RWPE2 (cell line): Measurements from ENCODE around the gene TCF25.
"Not testable (repeated sequence)": the region's sequence is repeated elsewhere in the genome, so short reads cannot be mapped to it uniquely, and the experiment has no call there.

Experiments
- ATAC-seq: fragments of 200-7000 bp; cut with Tn5 transposase; 3 replicates; pipeline ENCODE4 v1.9.1; 2021; ENCODE audit warnings: low read depth
- DNase-seq: peaks from one replicate; pipeline ENCODE4 v3.0.0-alpha.2; 2020; ENCODE audit warnings: low spot score
- H3K27ac ChIP-seq: fragments of 450-650 bp; 2 replicates; pipeline ENCODE4 v1.5.1; 2017; ENCODE audit warnings: mild to moderate bottlenecking; ENCODE audit not compliant: poor library complexity, severe bottlenecking
- H3K27me3 ChIP-seq: fragments of 250-450 bp; sonication (Bioruptor Pico); 2 replicates; pipeline ENCODE4 v1.5.1; 2021; ENCODE audit warnings: mild to moderate bottlenecking, moderate library complexity; ENCODE audit not compliant: insufficient read depth, poor library complexity, severe bottlenecking
- H3K36me3 ChIP-seq: fragments of 250-450 bp; sonication (Bioruptor Pico); 2 replicates; pipeline ENCODE4 v1.5.1; 2020; ENCODE audit warnings: low read depth, mild to moderate bottlenecking, moderate library complexity
- H3K4me1 ChIP-seq: fragments of 250-450 bp; sonication (Bioruptor Pico); 2 replicates; pipeline ENCODE4 v1.5.1; 2021; ENCODE audit warnings: mild to moderate bottlenecking, moderate library complexity; ENCODE audit not compliant: insufficient read depth, poor library complexity, severe bottlenecking
- H3K4me3 ChIP-seq: fragments of 250-450 bp; sonication (Bioruptor Pico); 2 replicates; pipeline ENCODE4 v1.5.1; 2021; ENCODE audit warnings: mild to moderate bottlenecking, moderate library complexity; ENCODE audit not compliant: severe bottlenecking
- H3K9me3 ChIP-seq: fragments of 250-450 bp; sonication (Bioruptor Pico); 2 replicates; pipeline ENCODE4 v1.5.1; 2021; ENCODE audit warnings: mild to moderate bottlenecking, moderate library complexity; ENCODE audit not compliant: severe bottlenecking
- CTCF ChIP-seq: fragments of 450-650 bp; IDR thresholded peaks from one replicate; pipeline ENCODE4 v1.5.1; 2017; ENCODE audit warnings: mild to moderate bottlenecking, moderate library complexity; ENCODE audit not compliant: poor library complexity, severe bottlenecking

TCF25 gene

DNA sequence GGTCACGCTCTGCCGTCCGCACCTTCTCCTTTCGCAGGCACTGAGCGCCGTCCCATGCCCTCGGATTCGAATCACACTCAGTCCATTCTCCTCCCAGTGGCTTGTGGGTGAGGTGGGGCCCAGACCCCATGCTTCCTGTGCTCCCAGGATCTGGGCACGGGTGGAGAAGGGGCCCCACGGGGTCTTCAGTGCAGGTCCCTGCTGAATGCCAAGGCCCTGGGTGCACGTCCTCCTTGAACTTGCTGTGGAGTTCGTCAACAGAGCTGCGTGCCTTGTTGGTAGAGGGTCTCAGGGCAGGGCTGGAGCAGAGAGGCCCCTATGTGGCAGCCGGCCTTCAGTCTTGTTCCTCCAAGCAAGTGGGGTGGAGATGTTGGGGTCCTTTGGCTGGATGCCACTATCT, 38.0 kb downstream of the TCF25 start:
- peaks cover 17% of the 10 kb centered on the region for H3K36me3 ChIP-seq
- DNase-seq, result no peak
- ATAC-seq, result no peak

DNA sequence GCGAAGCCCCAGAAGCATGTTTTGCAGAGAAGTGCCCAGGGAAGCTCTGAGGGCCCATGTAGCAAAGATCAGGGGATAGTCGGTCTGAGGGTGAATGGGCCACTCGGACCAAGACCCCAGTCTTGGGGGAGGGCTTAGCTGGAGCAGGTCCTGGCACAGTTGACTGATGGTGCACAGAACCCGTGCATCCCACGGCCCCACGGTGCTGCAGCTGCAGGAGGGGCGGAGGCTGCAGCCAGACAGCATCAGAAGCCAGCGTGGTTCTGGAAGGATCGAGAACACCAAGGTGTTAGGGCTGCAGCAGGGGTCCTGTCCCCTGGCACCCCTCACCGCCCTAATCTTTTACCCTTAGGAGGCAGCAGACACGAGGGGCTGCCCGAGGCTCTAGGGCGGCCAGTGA, 38.8 kb downstream of the TCF25 start:
- Histone ChIP-seq H3K36me3 (peaks cover 10% of the 10 kb centered on the region), H3K9me3 (no peaks in the 10 kb centered on the region), H3K27ac (no peak overlapping the region), H3K27me3 (no peaks in the 10 kb centered on the region), H3K4me1 (peaks cover 6% of the 10 kb centered on the region), H3K4me3 (no peak overlapping the region)
- ATAC-seq, result no peak
- no peak for TF ChIP-seq CTCF
- DNase-seq, result no peak

More for the DNA sequence above, 38.0 kb downstream of the TCF25 start:
- no peak for TF ChIP-seq CTCF
- Histone ChIP-seq H3K4me3 (no peak overlapping the region), H3K27me3 (no peaks in the 10 kb centered on the region), H3K4me1 (peaks cover 3% of the 10 kb centered on the region), H3K9me3 (no peaks in the 10 kb centered on the region), H3K27ac (no peak overlapping the region)

DNA sequence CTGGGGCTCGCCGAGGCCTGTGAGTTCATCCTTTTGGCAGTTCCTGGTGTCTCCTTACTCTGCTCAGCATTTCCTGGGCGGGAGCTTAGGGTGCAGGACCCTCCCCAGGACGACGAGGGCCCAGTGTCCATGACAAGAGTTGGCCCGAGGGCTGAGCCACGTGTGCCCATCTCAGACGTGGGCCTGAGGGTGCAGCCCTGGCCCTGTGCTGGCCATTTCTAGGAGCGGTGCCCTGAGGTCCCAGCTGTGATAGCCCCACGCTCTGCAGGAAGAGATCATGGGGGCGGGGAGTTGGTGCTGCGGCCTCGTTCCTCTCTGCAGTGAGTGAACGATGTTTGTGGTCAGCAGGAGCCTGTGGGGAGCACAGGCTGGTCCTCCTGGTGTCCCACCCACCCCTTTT, 39.2 kb downstream of the TCF25 start:
- H3K9me3 ChIP-seq, result no peaks in the 10 kb centered on the region
- H3K36me3 ChIP-seq, result peaks cover 10% of the 10 kb centered on the region
- no peak overlapping the region for H3K4me3 ChIP-seq
- no peaks in the 10 kb centered on the region for H3K27me3 ChIP-seq
- ATAC-seq, result no peak
- no peak for DNase-seq
- no peak for TF ChIP-seq CTCF
- H3K4me1 ChIP-seq, result peaks cover 10% of the 10 kb centered on the region
- H3K27ac ChIP-seq, result no peak overlapping the region

DNA sequence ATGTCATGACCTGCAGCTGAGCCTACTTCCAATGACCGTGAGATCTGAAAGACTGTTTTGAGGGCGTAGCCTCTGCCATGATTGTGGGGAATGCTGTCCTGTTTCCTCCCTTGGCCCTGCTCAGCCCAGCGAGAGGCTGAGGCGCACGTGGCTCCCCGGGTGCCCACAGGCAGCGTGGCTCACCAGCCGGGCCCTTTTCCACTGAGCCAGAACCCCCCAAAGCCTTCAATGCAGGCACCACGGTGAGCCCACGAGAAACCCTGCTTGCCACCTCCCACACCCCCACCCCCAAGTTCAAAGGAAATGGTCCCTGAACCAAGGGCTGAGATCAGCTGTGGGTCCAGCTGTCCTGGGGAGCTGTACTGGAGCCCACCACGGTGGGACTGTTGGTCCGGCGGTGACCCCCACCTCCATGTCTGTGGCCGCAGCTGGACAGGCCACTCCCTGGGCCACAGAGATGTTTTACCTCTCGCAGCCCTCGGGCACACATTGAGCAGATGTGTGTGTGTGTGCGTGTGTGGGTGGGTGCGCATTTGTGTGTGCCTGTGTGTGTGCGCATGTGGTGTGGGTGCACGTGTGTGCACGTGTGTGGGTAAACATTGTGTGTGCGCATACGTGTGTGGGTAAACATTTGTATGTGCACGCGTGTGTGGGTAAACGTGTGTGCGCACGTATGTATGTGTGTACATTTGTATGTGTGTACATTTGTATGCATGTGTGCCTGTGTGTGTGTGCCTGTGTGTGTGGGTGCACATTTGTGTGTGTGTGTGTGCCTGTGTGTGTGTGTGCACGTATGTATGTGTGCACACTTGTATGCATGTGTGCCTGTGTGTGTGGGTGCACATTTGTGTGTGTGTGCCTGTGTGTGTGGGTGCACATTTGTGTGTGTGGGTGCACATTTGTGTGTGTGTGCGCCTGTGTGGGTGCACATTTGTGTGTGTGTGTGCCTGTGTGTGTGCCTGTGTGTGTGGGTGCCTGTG, 40.3 kb downstream of the TCF25 start:
- no peaks in the 10 kb centered on the region for H3K9me3 ChIP-seq
- no peak overlapping the region for H3K4me3 ChIP-seq
- H3K36me3 ChIP-seq, result peaks cover 10% of the 10 kb centered on the region
- H3K27me3 ChIP-seq, result no peaks in the 10 kb centered on the region
- H3K27ac ChIP-seq, result no peak overlapping the region
- H3K4me1 ChIP-seq, result peaks cover 16% of the 10 kb centered on the region
- TF ChIP-seq CTCF, result no peak
- ATAC-seq (no peak), DNase-seq (no peak)

GRCh38 chr16:89914642-89915285, 41.4 kb downstream of the TCF25 start:
- H3K9me3 ChIP-seq, DNase-seq, H3K27ac ChIP-seq, H3K4me3 ChIP-seq, ATAC-seq, H3K27me3 ChIP-seq, H3K36me3 ChIP-seq: not testable (repeated sequence)
- peaks cover 16% of the 10 kb centered on the region for H3K4me1 ChIP-seq
